K562 (cell line): ENCODE data around the gene SMARCB1. TPM values are rescaled to one million over a fixed set of nuclear protein-coding genes. Genes with fewer than 3 reads are reported as not detected.

Experiments used
- ATAC-seq: fragments of 200-7000 bp; cut with Tn5 transposase; 3 replicates; pipeline ENCODE4 v1.9.1; 2020; ENCODE audit warnings: moderate library complexity
- BruUV-seq: library from RNA; stranded (reverse); fragments of 400-500 nt; replicated peaks from 2 replicates; lab custom pipeline; 2021; lab: Mats Ljungman, UMichigan
- CTCF ChIA-PET: fragments of 300-600 bp; formaldehyde crosslinking; extraction: SDS; loops from one replicate; lab custom pipeline; 2021; ENCODE audit warnings: low intra/inter-chr PET ratio; lab: Yijun Ruan, JAX
- POLR2A ChIA-PET: fragments of 300-600, 350-650 bp; sonication (Branson Sonifier 250); formaldehyde crosslinking; extraction: SDS; loops from one replicate; lab custom pipeline; 2021; ENCODE audit warnings: antibody characterized with exemption, inconsistent platforms; lab: Yijun Ruan, JAX
- DNase-seq, 4 experiments: peaks; one replicate each; pipeline versions ENCODE4 v3.0.0 to v3.0.0-alpha.2; 2011 to 2018; ENCODE audit warnings: low spot score in 3 of 4, mixed read lengths in 3 of 4; ENCODE audit errors: extremely low read depth in 1 of 4
- FAIRE-seq: peaks from 2 replicates; lab custom pipeline; 2011; peaks lifted over from hg19 to GRCh38; lab: Jason Lieb, UNC
- H2AFZ ChIP-seq: 2 replicates; pipeline ENCODE4 v1.6.0; 2011; ENCODE audit warnings: low read depth, low read length, control low read depth, inconsistent platforms
- H3K27ac ChIP-seq: fragments of 200-600 bp; 3 replicates; pipeline ENCODE4 v1.8.0; 2011; ENCODE audit warnings: low read depth, mild to moderate bottlenecking, control low read depth, inconsistent platforms, low read length, moderate library complexity, mixed read lengths; ENCODE audit errors: extremely low read depth
- H3K27me3 ChIP-seq, 2 experiments: fragments of 300-600 bp in 1 of 2; 2 replicates in 1 of 2; 3 replicates in 1 of 2; pipeline versions ENCODE4 v1.6.0 to v1.8.0; 2011; ENCODE audit warnings: inconsistent platforms in 2 of 2, low read length in 2 of 2, mild to moderate bottlenecking in 1 of 2, mixed read lengths in 1 of 2, moderate library complexity in 1 of 2; ENCODE audit not compliant: control insufficient read depth in 2 of 2, insufficient read depth in 2 of 2
- H3K36me3 ChIP-seq: fragments of 300-600 bp; 3 replicates; pipeline ENCODE4 v1.8.0; 2011; ENCODE audit warnings: mild to moderate bottlenecking, low read length, inconsistent platforms; ENCODE audit not compliant: control insufficient read depth, insufficient read depth
- H3K4me1 ChIP-seq, 2 experiments: fragments of 200-600 bp in 1 of 2; replicated peaks in 1 of 2; 2 replicates in 1 of 2; 3 replicates in 1 of 2; pipeline versions ENCODE4 v1.5.1 to v1.8.0; 2011; ENCODE audit warnings: inconsistent platforms in 2 of 2, low read length in 2 of 2, mild to moderate bottlenecking in 1 of 2, mixed read lengths in 1 of 2, moderate library complexity in 1 of 2; ENCODE audit not compliant: control insufficient read depth in 2 of 2, insufficient read depth in 2 of 2
- H3K4me2 ChIP-seq: 2 replicates; pipeline ENCODE4 v1.6.1; 2011; ENCODE audit warnings: low read length, control low read depth, inconsistent platforms, mixed read lengths; ENCODE audit not compliant: insufficient read depth
- H3K4me3 ChIP-seq: fragments of 200-600 bp; sonication (generic), shearing (Covaris generic); 2 replicates; pipeline ENCODE4 v1.5.1; 2016; ENCODE audit warnings: control low read depth, inconsistent platforms
- H3K79me2 ChIP-seq: fragments of 200-600 bp; 3 replicates; pipeline ENCODE4 v1.8.0; 2011; ENCODE audit warnings: low read length, inconsistent platforms; ENCODE audit not compliant: control insufficient read depth, insufficient read depth
- H3K9ac ChIP-seq, 2 experiments: 2 replicates each; pipeline versions ENCODE4 v1.6.0 to v1.6.1; 2011; ENCODE audit warnings: low read depth in 2 of 2, low read length in 2 of 2, control low read depth in 1 of 2, inconsistent platforms in 1 of 2, mild to moderate bottlenecking in 1 of 2, mixed read lengths in 1 of 2; ENCODE audit not compliant: insufficient read depth in 1 of 2
- H3K9me1 ChIP-seq: one replicate; pipeline ENCODE4 v1.6.0; 2011; ENCODE audit warnings: inconsistent platforms, mild to moderate bottlenecking, low read length, moderate library complexity; ENCODE audit not compliant: control insufficient read depth, insufficient read depth
- H3K9me3 ChIP-seq: replicated peaks from 2 replicates; pipeline ENCODE4 v1.5.1; 2011; ENCODE audit warnings: low read depth, low read length, inconsistent platforms; ENCODE audit not compliant: control insufficient read depth, insufficient read depth
- H4K20me1 ChIP-seq: replicated peaks from 2 replicates; pipeline ENCODE4 v1.6.1; 2011; ENCODE audit warnings: low read length, inconsistent platforms, mixed read lengths; ENCODE audit not compliant: control insufficient read depth, insufficient read depth
- ARNT ChIP-seq, 2 experiments: fragments of 450-650 bp; IDR thresholded peaks; 2 replicates each; pipeline ENCODE4 v1.6.1; 2016; ENCODE audit warnings: mild to moderate bottlenecking in 1 of 2
- RBFOX2 ChIP-seq: fragments of 200-400 bp; formaldehyde crosslinking; IDR thresholded peaks from 2 replicates; pipeline ENCODE4 v1.6.1; 2017; ENCODE audit warnings: low read depth, mild to moderate bottlenecking, low read length, moderate library complexity
- SMAD2 ChIP-seq: fragments of 150-350 bp; IDR thresholded peaks from 2 replicates; pipeline ENCODE4 v1.6.1; 2014; ENCODE audit warnings: low read depth, mild to moderate bottlenecking, low read length
- TAF7 ChIP-seq: fragments of 450-650 bp; IDR thresholded peaks from 2 replicates; pipeline ENCODE4 v1.6.1; 2016; ENCODE audit warnings: missing genetic modification characterization, missing compliant biosample characterization
- WHSC1 ChIP-seq: IDR thresholded peaks from one replicate; pipeline ENCODE4 v1.6.1; 2012; ENCODE audit warnings: low read length, control low read depth, inconsistent platforms
- ZBTB2 ChIP-seq: fragments of 450-650 bp; IDR thresholded peaks from 2 replicates; pipeline ENCODE4 v1.6.1; 2016; ENCODE audit warnings: antibody characterized with exemption
- ZNF3 ChIP-seq: fragments of 250-450 bp; sonication (Bioruptor Pico); IDR thresholded peaks from 2 replicates; pipeline ENCODE4 v1.5.0; 2021; ENCODE audit warnings: mild to moderate bottlenecking, moderate library complexity
- ZNF766 ChIP-seq: fragments of 200-800 bp; sonication (Bioruptor generic); conservative IDR thresholded peaks from 2 replicates; pipeline ENCODE4 v1.6.1; 2016; ENCODE audit warnings: missing genetic modification characterization, missing compliant biosample characterization
- WGBS: fragments of 100-300 bp; shearing (Covaris generic); methylation state at CpG from one replicate; pipeline ENCODE4 v1.1.6; 2016; ENCODE audit warnings: low coverage, mixed read lengths; ENCODE audit not compliant: insufficient coverage; ENCODE audit errors: missing lambda C conversion rate; 5-methylcytosine and 5-hydroxymethylcytosine counted together
- in situ Hi-C: fragments of 300-500 bp; cut with MboI; formaldehyde crosslinking; loops from 4 replicates; pipeline ENCODE4 v1.15.0; 2018; ENCODE audit warnings: inconsistent platforms, mixed read lengths
- intact Hi-C: fragments of 100-400 bp; cut with micrococcal nuclease; formaldehyde crosslinking; loops from 2 replicates; pipeline ENCODE4 v1.14.2; 2022
- polyA plus RNA-seq, 8 experiments: library from polyadenylated mRNA; depleted of rRNA in 4 of 8; stranded (reverse) in 5 of 8; unstranded in 3 of 8; fragments of >200 nt; fragmentation: Nextera tagmentation in 2 of 8; fragmentation: Illumina TruSeq in 1 of 8; extraction: Ambion mirVana in 2 of 8; extraction: Trizol in 1 of 8; gene quantifications; 2 replicates each; pipeline versions ENCODE4 v1.2.1 to v1.2.3, GENCODE V29; 2011 to 2014; ENCODE audit warnings: inconsistent platforms in 1 of 8, missing spikeins in 1 of 8
- total RNA-seq, 7 experiments: library from RNA; depleted of rRNA in 6 of 7; stranded (reverse); fragments of >200 nt in 6 of 7; fragmentation: Illumina TruSeq in 2 of 7; extraction: Trizol in 2 of 7; gene quantifications; 2 replicates each; pipeline versions ENCODE4 v1.2.1 to v1.2.3, GENCODE V29; 2011 to 2021; ENCODE audit warnings: low replicate concordance in 1 of 7

SMARCB1 gene
- total and polyA plus RNA-seq, 9 of the 15 experiments (the other 6 are each of a cell fraction or from before 2014, with no cell fraction given): 1.2 to 113 (median 65.4) TPM

- Histone ChIP-seq H4K20me1 (no peaks in the 10 kb centered on the region; the same call in 1 of the 2 replicates), H3K9me1 (no peaks in the 10 kb centered on the region), H3K36me3 (peaks cover 61% of the 10 kb centered on the region; the same call in 2 of the 3 replicates), H3K27ac (no peak overlapping the region), H3K79me2 (no peaks in the 10 kb centered on the region), H3K9me3 (no peaks in the 10 kb centered on the region), H3K9ac (no peak overlapping the region; a peak in 1 of 4 replicates), H3K4me1 (peaks cover 0 to 13% of the 10 kb centered on the region in 2 experiments; a peak in 2 of 5 replicates), H2AFZ (no peak overlapping the region), H3K4me2 (no peak overlapping the region), H3K4me3 (no peak overlapping the region), H3K27me3 (no peaks in the 10 kb centered on the region)
- ATAC-seq (no peak), FAIRE-seq (no peak), DNase-seq (no peak)
- ChIA-PET POLR2A (interaction anchor here (0.6 kb wide), 2 partner anchors 205 to 1130 kb away, joined by 3 read pairs; no protein-coding TSS in a partner anchor), CTCF (no interaction called here)
- in situ Hi-C loops: no loop called here
- no TSS peak for BruUV-seq
- intact Hi-C loops: no loop called here
- 81% methylated on average over 4 of the region's 10 CpGs for WGBS
- TF ChIP-seq ZNF766 (CRISPR knock-in tag): no peak
- TF ChIP-seq SMAD2: no peak
- TF ChIP-seq ZBTB2: no peak
- TF ChIP-seq ZNF3 (CRISPR knock-in tag): no peak
- no peak for TF ChIP-seq ARNT (IDR thresholded peaks at IDR 0.05)
- no peak for TF ChIP-seq RBFOX2
- no peak for TF ChIP-seq WHSC1
- TF ChIP-seq TAF7: no peak
These were observed 45.0 kb downstream of the SMARCB1 start for GRCh38 chr22:23831781-23832180.
